Kidney tubule cell (primary cell): ENCODE measurements around the gene FAM131B.

Source experiments
- DNase-seq: peaks from one replicate; pipeline ENCODE4 v3.0.0-alpha.2; 2018; ENCODE audit warnings: low spot score

Gene FAM131B

GRCh38 chr7:143358626-143359025 lies 3.9 kb downstream of the FAM131B start:
- DNase-seq = no peak

GRCh38 chr7:143356414-143357050 lies 6.0 kb downstream of the FAM131B start:
- DNase-seq = no peak

DNA sequence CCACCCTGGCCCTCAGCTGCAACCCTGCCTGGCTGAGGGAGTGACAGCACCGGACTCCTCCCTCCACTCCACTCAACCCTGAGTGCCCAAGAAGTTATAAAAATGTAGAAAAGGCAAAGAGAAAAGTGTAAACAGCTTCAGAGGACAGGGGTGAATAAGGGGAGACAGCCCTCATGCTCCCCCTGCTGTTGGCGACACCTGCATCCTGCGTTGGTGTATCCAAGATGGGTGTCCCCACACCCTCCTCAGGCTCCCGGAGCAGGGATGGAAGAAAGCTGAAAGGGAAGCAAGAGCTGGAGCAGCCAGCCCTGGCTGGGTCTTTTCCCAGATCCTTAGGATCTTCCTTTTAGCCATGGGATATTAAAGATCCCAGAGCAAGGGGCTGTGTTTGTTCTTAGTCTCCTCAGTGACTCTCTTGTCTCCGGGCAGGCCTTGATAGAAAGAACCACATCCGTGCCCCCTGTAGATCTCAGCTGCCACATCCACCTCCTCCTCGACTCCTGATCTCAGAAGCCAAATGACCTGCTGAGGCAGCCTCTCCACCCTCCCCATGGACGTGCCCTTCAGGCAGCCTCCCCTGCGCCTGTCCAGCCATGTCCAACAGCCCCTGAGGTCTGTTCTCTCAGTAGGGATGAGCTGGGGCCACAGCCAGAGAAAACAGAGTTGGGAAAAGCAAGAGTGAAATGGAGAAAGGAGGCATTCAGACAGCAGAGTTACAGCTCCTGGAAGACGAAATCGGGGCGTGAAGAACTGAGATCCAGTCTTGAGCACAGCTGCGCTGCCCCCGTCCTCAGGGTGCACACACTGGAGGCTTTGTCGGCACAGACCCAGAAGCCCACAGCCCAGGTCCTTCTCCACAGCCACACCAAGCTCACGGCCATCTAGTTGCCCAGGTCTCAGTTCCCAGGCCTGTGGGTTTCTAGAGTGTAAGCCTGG lies 6.8 kb downstream of the FAM131B start:
- no peak for DNase-seq

GRCh38 chr7:143354965-143355364 lies 7.5 kb downstream of the FAM131B start:
- no peak for DNase-seq

DNA sequence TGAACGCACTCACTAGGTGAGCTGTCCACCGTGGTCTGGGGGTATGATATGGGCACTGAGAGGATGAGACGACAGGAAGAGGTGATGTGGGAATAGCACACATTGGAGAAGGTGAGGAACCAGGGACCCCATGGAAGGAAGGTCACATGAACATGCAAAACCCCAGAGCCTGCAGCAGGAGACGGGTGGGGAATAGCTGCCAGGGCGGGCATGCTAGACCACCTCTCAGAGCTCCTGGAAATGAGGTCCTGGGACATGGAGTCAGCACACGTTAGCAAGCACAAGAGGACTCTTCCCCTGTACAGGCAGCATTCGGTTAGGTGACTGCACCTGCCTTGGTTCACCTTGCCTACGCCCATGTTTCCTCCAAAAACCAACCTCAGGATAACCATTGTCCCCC lies 8.1 kb downstream of the FAM131B start:
- DNase-seq = no peak

- no peak for DNase-seq
These were observed 9.9 kb downstream of the FAM131B start for GRCh38 chr7:143352531-143353002.

DNA sequence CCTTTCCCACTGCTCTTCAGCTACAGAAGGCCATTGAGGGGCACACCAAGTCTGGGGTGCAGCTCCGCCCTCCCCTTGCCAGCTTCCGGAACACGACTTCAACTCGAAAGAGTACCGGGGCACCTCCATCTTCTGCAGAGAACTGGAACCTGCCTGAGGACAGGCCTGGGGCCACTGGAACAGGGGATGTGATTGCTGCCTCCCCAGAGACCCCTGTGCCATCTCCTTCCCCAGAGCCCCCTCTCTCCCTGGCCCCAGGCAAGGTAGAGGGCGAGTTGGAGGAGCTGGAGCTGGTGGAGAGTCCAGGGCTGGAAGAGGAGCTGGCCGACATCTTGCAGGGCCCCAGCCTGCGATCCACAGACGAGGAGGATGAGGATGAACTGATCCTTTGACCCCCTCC lies 10.9 kb downstream of the FAM131B start:
- no peak for DNase-seq

GRCh38 chr7:143351060-143351459 lies 11.5 kb downstream of the FAM131B start:
- DNase-seq = no peak

DNA sequence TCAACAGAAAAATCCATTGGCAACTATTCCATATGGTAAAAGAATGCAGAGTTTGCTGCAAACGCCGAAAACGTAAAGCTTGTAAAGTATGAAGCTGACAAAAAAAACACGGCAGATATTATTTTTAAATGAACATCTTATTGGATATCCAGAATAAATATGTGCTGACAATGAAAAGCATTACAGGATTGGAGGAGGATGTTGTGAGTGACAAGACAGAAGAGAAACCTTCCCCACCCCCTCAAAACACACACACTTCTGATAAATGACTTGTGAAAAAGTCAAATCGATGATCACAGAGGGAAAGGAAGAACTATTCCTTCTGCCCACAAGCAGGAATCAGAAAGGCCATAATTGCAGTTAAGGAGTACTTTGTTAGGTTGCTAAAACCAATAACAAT lies 14.6 kb downstream of the FAM131B start:
- DNase-seq = no peak

- DNase-seq = no peak
These were observed 16.5 kb downstream of the FAM131B start for GRCh38 chr7:143346018-143346417.

GRCh38 chr7:143345428-143345900 lies 17.0 kb downstream of the FAM131B start:
- DNase-seq = peak; percentile 52

GRCh38 chr7:143343596-143343995 lies 18.9 kb downstream of the FAM131B start:
- no peak for DNase-seq

DNA sequence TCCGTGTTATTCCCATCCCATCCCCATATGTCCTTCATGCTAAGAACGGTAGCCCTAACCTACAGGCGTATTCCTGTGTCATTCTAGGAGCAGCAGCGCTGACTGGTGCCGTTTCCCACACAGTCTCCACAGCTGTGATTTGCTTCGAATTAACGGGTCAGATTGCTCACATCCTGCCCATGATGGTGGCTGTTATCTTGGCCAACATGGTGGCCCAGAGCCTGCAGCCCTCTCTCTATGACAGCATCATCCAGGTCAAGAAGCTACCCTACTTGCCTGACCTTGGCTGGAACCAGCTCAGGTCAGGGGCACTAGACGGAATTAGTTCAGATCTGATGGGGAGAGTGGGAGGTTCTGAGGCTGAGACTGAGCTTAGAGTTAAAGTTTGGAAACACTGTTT lies 20.7 kb downstream of the FAM131B start:
- DNase-seq = no peak

DNA sequence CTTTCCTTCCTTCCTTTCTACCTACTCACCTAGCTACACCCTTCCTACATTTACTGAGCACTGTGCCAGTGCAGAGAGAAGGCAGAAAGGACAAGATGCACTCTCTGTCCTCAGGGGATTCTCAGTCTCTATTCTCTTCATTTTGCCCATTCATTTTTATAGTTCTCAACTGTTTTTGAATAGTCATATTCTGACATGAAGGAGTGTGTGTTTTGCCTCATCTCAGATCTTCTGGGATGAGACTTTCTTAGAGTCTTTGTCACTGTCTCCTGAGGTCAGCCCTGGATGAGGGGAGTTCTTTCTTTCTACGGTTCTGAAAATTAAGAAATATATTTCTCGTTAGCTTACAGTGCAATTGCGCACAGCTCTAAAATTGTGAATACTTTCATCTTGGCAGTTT lies 25.3 kb downstream of the FAM131B start:
- DNase-seq = no peak

DNA sequence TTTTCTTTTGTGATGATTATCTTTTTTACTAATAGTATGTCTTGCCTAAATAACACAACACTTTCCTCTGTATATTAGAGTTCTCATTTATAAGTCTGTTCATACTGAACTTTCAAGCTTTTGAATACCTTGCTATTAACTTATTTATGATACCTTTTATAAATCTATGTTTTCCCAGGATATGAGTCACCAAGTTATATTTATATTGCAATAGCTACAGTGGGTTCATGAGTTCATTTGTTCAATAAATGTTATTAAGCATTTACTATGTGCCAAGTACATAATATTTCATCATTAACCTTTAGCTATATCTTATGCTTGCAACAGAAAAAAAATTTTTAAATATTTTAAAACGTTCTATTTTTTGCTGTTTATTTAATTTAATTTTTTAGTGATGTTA lies 28.3 kb downstream of the FAM131B start:
- DNase-seq = no peak

- peak; percentile 51 for DNase-seq
These were observed 31.2 kb downstream of the FAM131B start for GRCh38 chr7:143331179-143331801.

DNA sequence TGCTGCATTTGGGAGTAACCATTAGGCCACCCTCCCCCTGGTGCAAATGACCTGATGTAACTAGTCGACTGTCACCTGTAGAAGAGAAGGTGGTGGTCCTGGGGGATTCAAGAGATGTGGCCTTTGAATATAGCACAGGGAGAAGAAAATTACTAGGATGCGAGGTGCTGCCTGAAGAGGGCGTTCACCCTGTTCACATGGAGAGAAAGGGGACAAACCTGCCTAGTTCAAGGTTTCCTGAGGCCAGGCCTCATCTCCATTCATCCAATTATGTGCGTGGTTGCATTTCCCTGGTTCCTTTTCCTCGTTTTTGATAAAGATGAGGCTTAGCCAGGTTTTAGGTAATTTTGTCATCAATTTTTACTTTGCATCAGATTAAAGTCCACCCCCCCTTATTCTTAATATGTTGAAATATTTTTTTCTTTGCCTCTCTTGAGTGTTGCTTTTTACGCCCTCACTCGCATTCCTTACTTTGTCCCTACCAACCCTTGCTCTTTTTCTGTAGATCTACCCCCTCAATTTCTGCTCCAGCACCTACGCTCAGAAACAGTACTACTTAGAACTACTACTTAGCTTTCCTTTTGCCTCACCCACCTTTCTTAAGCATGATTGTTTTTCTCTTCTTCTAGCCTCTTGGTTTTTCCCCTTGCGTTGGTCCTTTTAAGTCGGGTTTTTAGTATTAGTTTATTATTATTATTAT lies 32.9 kb downstream of the FAM131B start:
- DNase-seq = no peak

GRCh38 chr7:143327903-143328302 lies 34.6 kb downstream of the FAM131B start:
- DNase-seq = no peak

DNA sequence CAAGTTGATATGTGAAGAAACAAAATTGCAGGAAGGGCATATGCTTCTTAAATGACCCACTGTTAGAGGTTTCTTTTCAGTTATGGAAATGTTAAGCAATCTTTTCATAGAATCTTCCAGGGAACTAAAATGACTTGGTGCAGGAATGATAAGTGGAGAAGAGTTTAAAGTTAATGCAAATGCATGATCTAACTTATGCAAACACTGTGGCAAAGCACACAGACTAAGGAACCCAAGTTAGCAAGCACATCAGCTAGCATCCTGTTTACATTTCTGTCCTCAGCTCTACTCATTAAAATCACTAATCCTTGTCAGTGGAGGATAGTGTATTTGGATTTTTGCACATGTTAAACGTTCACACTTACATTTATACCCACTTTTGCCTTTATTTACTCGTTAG lies 37.3 kb downstream of the FAM131B start:
- no peak for DNase-seq

DNA sequence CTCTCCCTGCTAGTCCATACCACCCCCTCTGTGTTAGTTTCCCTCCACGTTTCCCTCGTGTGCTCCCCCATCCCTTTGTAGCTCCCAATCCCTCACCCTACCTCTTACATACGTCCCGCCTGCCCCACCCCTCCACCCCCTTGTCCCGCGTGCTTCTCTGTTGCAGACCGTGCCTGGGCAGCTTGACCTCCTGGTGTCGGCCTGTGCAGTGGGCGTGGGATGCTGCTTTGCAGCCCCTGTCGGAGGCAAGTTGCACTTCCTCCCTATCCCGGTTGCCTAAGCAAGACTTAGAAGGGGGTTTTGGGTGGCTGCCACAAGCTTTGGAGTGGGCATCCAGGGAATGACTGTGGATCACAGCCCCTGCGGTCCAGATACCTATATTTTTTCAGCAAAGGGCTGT lies 38.9 kb downstream of the FAM131B start:
- no peak for DNase-seq

DNA sequence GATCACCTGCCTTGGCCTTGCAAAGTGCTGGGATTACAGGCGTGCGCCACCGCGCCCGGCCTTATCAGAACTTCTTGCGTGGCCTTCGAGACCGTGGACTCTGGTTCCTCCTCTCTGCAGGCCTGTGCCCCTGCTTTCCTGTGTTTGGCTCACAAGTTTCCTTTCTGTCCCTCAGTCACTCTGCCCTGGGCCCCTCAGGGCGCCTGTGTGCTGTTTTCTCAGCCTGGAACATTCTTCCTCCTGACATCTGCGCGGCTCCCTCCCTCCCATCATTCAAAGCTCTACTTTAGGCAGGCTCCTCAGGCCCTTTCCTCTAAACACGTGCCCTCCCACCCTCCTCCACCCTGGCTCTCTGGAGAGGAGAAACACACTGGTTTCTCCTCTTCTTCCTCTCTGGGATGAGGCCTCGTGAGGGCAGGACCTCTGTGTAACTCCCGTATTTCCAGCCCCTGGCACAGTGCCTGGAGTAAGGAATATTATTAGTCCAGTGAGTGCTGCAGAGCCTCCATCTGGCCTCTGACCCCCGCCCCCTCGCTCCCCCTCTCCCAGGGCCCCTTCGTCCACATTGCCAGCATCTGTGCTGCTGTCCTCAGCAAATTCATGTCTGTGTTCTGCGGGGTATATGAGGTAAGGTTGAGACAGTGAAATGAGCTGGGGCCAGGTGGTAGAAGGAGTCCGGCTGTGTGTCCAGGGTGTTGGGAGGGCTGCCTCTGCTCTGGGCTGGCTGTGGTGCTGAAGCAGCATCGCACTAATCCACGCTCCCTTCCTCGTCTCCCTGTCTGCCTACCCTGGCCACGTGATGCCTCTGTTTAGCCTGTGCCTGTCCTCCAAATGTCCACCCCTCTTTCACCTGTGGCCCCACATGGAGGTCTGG lies 39.5 kb downstream of the FAM131B start:
- no peak for DNase-seq
